GM11168 (cell line): ENCODE results near the gene ATP5PD.

Experiments used
- in situ Hi-C: fragments of 300-500 bp; cut with MboI; formaldehyde crosslinking; loops from one replicate; pipeline ENCODE4 v1.12.0; 2022; ENCODE audit warnings: low sequenced_read_pairs; ENCODE audit not compliant: unreplicated experiment

ATP5PD gene

DNA sequence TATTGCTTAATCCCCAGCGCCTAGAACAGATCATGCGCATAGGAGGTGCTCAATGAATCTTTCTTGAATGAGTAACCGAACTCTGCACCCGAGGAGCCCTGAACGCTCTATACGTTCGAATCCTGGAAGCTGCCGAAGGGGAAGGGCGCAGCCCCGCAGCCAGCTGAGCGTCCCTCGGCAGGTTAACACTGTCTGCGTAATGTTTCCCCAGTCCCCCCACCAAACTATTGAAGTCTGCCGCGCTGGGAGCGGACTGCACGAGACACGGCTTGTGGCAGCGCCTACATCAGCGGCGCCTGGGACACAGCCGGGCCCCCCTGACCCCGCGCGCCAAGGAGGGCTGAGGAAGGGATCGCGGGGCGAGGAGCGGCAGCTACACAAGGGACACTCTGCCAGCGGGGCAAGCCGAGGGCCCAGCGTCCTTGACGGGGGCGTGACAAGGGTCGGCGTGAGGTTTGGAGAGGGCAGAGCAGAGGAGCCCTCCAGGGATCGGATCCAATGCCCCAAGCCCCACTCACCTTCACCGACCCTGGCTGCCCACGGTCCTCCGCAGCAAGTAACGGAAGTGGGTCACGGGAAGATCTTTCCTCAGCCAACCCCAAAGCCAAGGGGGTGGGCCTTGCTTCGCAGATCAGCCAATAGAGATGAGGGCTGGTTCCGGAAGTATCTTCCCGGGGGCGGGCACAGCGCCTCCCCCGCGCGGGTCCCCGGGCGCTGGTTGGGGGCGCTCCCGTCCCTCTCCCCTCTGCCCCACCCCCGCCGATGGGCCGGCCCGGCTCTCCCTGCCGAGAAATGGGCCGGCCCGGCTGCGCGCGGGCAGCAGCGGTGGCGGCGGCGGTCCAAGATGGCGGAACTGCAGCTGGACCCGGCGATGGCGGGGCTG lies at the start of gene ATP5PD, which contains the start of gene KCTD2:
TSS of gene ATP5PD (minus strand) at position 563 of the 883 bp plus-strand sequence. CDS start 4,319 bp downstream, outside the sequence.
TSS of gene KCTD2 (plus strand) at position 819 of the 883 bp plus-strand sequence. CDS start at position 845, 26 bp downstream.
- in situ Hi-C loops: no loop called here

GRCh38 chr17:75096082-75096625 lies 49.4 kb upstream of the ATP5PD start:
- in situ Hi-C loops: no loop called here

DNA sequence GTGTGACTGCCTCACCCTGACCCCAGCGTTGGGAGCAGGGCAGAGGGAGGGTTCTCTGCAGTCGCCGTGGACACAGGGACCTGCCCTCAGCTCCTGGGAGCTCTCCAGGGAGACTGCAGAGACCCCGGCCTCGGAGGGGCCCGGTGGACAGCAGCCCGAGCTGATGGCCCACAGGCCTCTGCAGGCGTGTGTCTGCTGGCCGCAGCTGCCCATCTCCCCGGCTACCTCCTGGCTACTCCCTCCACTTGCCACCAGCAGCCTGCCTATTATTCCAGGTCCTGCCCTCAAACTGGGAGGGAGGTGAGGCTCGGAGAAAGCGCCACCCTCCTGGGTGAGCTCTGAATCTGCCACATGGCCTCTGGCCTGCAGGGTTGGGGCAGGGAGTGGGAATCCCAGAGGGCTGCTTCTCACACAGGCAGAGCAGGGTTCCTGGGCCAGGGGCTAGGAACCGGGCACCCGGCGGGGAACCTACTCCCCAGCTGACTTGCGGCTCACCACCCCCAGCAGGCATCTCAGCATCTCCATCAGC lies 48.2 kb upstream of the ATP5PD start:
- in situ Hi-C loops: no loop called here

GRCh38 chr17:75093548-75094158 lies 46.9 kb upstream of the ATP5PD start:
- in situ Hi-C loops: no loop called here

DNA sequence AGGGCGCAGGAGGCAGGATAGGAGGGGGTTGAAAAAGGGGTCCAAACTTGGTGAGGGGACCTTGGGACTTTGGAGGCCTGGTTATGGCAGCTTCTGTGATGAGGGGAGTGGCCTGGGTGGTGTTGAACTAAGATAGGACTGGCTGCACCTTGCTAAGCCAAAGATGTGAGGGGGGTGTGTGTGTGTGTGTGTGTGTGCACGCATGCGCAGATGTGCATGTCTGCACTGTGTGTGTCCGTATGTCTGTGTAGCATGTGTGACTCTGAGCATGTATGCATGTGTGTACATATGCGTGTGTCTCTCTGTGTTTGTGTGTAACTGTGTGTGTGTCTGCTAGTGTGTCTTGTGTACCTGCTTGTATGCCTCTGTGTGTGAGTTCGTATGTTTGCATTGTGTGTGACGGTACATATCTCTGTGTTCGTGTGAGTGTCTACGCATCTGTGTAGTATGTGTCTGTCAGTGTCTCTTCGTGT lies 45.1 kb upstream of the ATP5PD start:
- in situ Hi-C loops: no loop called here

DNA sequence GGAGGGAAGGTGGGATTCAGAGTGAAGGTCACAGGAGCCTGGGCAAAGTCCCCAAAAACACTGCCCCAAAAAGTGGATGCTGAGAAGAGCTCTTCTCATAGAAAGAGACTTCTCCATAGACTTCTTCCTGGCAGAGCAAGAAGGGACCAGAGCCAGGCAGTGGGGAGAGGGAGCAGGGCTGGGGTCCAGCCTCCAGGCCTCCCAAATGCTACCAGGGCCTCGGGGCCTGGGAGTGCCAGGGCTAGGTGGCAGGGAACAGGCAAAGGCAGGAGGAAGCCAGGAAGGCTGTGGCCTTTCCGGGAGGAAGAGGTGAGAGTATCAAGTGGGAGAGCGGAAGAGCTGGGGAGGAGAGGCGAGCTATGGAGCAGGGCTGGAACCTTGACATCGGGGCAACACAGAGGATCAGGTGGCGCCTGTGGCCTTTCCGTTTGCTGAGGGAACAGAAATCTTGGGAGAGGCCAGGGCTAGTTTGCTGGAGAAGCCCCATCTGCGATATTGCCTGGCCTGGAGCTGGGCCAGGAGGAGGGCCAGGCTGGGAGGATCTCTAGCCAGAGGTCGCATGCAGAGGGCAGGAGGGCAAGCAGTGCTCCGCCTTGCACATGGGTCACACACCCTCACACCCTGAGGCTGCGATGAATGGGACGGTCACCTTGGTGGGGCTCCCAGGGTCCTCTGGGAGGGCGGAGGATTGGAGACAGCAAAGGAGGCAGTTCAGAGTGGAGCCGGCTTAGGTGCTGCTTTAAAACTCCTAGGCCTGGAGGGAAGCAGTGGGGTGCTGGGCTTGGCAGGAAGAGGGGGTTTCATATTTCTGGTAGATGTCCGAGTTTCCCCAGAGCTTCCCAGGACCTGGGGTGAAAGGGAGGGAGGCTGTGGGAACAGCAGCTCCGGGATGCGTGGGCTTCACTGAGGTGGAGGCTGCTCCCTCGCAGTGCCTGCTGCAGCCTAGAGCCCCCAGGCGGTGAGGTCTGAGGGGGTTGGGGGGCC lies 44.4 kb upstream of the ATP5PD start:
- in situ Hi-C loops: no loop called here

- in situ Hi-C loops: no loop called here
Measured at GRCh38 chr17:75088465-75089417, 42.0 kb upstream of the ATP5PD start.

DNA sequence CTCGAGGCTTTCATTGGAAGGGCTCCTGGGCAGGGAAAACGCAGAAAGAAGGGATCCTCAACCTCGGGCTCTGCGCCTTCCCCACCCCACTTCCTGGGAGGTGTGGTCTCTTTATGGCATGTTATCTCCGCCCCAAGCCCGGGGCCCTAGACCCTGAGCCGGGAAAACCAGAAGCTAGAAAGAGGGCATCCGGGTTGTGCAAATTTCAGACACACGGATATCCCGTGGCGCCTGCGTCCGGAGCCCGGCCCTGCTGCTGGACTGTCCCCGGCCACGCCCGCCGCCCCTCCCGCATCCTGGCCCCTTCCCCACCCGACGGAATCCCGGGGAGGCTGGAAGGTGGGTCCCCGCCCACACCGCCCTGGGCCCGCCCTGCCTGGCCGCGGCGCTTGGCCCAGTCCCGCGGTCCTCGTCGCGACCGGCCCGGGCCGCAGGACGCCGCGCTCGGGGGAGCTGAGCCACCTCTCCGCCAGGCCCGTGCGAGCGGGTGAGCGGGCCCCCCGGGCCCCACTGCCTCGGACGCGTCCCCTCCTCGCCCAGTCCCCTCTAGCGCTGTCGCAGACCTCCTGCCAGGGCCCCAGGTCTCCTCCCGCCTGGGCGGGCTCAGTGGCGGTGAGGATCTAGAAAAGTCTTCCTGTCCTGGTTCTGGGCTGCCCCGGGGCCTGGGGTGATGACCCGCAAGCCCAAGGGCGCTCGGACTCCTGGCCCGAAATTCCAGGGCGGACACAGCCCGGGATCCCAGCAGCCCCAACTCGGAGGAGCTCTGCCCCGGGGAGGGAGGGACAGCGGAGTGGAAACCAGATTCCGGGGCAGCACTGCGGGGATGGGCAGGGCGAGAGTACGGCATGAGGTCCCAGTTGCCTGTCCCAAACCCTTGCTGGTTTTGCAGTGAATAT lies 41.0 kb upstream of the ATP5PD start, which contains the start of gene SLC16A5:
TSS of gene SLC16A5 (plus strand) at position 397 of the 896 bp plus-strand sequence. CDS start 5,683 bp downstream, outside the sequence.
- in situ Hi-C loops: no loop called here

- in situ Hi-C loops: no loop called here
Measured at GRCh38 chr17:75087182-75087557, 40.4 kb upstream of the ATP5PD start.

DNA sequence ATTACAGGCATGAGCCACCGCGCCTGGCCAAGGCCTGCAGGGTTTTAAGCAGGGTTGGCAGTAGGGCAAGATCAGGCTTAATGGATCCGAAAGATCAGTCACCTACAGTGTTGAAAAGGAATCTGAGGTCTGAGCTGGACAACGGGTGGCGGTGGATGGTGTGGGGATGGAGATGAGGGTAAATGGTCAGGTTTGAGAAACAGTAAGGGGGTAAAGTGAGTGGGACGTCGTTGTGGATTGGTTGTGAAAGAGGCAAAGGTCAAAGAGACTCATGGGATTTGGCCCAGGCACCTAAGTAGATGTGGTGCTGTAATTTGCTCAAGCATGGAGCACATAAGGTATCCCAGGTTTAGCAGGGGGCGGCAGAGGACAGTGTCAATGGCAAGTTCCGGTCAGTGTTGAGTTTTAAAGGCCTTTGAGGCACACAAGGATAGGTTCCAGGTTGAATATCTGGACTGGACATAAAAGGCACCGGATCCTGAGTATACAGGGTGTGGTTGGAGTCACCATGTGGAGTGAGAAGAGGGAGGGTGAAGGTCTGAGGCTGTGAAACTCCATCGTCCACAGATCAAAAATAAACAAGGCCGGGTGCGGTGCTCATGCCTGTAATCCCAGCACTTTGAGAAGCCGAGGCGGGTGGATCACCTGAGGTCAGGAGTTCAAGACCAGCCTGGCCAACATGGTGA lies 39.9 kb upstream of the ATP5PD start:
- in situ Hi-C loops: no loop called here

DNA sequence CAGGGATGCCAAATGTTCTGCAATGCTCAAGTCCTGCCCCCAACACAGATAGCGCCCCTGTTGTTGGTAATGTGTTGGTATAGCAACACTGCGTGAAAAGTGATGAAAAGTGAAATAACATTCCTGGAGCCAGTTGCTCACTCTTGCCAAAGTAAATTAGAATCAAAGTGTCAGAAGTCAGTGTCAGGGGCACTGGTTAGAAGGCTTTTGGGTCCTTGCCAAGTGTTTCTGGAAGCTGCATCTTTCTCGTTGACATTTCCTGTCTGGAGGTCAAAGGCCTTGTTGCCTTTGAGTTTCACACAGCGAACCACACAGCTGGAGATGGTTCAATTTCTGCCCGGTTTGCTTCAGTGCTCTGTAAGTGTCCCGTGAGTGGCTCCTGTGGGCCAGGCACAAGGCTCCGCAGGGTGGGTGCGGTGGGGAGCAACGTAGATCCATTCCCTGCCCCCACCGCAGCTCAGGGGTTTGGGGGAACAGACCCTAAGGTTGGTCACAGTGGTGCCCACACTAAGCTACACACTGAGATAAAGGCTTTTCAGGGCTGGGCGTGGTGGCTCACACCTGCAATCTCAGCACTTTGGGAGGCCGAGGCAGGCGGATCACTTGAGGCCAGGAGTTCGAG lies 37.4 kb upstream of the ATP5PD start:
- in situ Hi-C loops: no loop called here

DNA sequence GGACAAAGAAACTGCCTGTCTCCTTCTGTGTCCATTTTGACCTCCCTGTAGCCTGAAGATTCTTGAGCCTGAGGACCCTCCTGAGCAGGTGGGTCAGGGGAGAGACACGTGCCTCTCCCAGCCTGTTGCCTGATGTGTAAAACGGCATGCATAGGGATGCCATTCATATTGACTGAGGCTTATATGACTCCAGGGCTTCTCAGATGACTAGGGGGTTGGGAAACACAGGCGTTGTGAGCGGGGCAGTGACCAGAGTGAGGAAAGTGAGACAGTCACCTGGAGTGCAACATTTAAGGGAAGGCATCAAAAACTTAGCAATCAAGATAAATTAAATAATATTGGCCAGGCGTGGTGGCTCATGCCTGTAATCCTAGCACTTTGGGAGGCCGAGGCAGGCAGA lies 35.9 kb upstream of the ATP5PD start:
- in situ Hi-C loops: no loop called here

DNA sequence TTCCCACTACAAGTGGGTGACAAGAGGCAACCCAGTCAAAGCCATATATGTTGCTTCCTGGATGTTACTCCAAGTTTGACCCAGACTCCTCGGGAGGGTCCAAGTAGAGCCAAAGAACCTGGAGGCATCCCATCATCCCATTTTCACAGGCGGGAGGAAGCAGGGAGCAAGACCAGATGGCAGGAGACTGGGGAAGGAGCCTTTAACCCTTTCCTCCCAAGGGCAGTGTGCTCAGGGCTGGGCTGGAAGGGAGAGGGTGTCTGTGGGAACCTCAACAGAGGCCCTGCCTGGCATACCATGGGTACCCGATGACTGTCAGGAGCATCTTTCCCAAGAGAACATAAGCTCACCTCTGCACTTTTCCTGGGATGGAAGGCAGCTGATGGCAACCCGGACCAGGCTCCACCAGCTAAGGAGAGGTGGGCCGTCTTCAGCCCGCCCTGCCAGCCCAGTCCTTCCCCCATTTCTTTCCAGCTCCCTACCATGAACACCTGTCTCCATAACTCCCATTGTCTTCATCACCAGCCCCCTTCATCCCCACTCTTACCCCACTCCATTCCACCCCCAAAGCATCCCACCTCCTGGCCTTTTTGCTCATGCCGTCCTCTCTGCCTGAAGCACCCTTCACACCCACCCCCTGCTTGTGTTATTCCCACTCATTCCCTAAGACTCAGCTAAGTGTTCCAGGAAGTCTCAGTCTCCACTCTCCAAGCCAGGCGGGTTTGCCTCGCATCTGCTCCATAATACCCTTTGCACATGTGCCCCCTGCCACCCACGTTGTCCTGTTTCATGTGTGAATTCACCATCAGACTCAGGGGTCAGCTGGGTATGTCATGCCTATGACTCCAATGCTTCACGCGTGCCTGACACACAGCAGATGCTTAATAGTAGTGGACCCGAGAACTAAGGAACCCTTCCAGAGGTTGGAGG lies 35.1 kb upstream of the ATP5PD start:
- in situ Hi-C loops: no loop called here

- in situ Hi-C loops: no loop called here
Measured at GRCh38 chr17:75079023-75079373, 32.2 kb upstream of the ATP5PD start.

DNA sequence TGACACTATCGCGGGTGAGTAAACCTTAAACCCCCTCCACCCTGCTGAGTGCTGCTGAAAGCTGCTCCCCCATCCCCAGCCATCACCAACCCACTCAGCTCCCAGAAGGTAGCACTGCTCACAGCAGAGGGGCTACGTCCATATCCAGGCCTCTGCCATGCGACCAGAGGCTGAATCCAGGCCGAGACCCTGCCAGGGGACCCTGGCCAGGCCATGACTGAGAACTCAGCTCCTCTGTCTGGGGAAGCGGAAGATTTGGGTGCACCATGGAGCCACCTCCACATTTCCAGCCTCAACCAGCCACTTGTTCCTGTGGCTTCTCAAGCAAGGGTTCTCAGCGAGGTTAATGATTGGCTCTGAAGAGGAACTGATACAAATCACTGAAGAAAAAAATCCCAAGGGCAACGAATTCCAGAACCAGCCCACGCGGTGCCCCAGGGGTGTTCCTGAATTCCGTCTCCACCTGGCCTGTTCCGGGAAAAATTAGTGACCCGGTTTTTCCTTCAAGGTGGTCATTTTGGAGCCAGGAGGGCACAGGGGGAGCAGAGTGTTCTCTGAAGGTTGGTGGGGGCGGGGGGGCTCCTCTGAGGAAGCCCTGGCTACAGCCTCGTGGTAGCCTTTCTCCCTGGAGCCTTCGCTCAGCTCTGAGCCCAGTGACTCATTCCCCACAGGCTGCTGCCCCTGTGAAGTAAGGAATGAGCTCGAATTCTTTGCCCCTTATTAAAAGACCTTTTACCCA lies 31.7 kb upstream of the ATP5PD start:
- in situ Hi-C loops: no loop called here
